Esophagus muscularis mucosa (tissue), 4 donors: ENCODE data around the gene MAGI2. TPM values are rescaled to one million over a fixed set of nuclear protein-coding genes. Genes with fewer than 3 reads are reported as not detected.

ENCODE experiments used
- DNase-seq: peaks from one replicate; pipeline ENCODE4 v3.0.0-alpha.2; 2017; ENCODE audit errors: extremely low spot score
- H3K27ac ChIP-seq, 4 donors: fragments of 200-600 bp; sonication (generic); replicated peaks in 1 of 4; 1 replicate in 3 of 4; 2 replicates in 1 of 4; pipeline ENCODE4 v1.5.1; 2016 to 2019; ENCODE audit warnings: mild to moderate bottlenecking in 1 of 4
- H3K27me3 ChIP-seq, 4 donors: fragments of 200-600 bp; sonication (generic); one replicate each; pipeline versions ENCODE4 v1.5.1 to v1.6.0; 2016 to 2019
- H3K36me3 ChIP-seq, 4 donors: fragments of 200-600 bp; sonication (generic); one replicate each; pipeline ENCODE4 v1.5.1; 2016 to 2019
- H3K4me1 ChIP-seq, 4 donors: fragments of 200-600 bp; sonication (generic); one replicate each; pipeline ENCODE4 v1.5.1; 2016 to 2019
- H3K4me3 ChIP-seq, 4 donors: fragments of 200-600 bp; sonication (generic); 1 replicate in 2 of 4; 2 replicates in 2 of 4; pipeline ENCODE4 v1.5.1; 2016 to 2019; ENCODE audit warnings: mild to moderate bottlenecking in 4 of 4, moderate library complexity in 1 of 4
- H3K9me3 ChIP-seq, 4 donors: fragments of 200-600 bp; sonication (generic); 1 replicate in 3 of 4; 2 replicates in 1 of 4; pipeline ENCODE4 v1.5.1; 2016 to 2019
- CTCF ChIP-seq, 3 experiments: fragments of 200-600 bp in 2 of 3; fragments of 450-650 bp in 1 of 3; sonication (generic) in 2 of 3; IDR thresholded peaks; one replicate each; pipeline ENCODE4 v1.5.1; 2017 to 2019; ENCODE audit warnings: antibody characterized with exemption in 3 of 3, mild to moderate bottlenecking in 2 of 3, moderate library complexity in 1 of 3
- EP300 ChIP-seq: sonication (generic); formaldehyde crosslinking; IDR thresholded peaks from one replicate; pipeline ENCODE4 v1.6.1; 2017; ENCODE audit warnings: antibody characterized with exemption
- POLR2A ChIP-seq: fragments of 450-650 bp; IDR thresholded peaks from one replicate; pipeline ENCODE4 v1.6.1; 2017; ENCODE audit warnings: antibody characterized with exemption, moderate library complexity, mild to moderate bottlenecking, low read depth
- POLR2AphosphoS5 ChIP-seq, 2 donors: sonication (generic); formaldehyde crosslinking; IDR thresholded peaks; one replicate each; pipeline ENCODE4 v1.6.1; 2017; ENCODE audit warnings: antibody characterized with exemption in 2 of 2
- WGBS: methylation state at CpG from one replicate; pipeline ENCODE4 v1.1.5; 2018; 5-methylcytosine and 5-hydroxymethylcytosine counted together
- intact Hi-C: fragments of 100-400 bp; cut with DNase I; formaldehyde crosslinking; loops from one replicate; pipeline ENCODE4 v1.15.1; 2023
- total RNA-seq, 4 donors: library from RNA; depleted of rRNA; stranded (reverse); fragments of >200 nt; gene quantifications; one replicate each; pipeline versions ENCODE4 v1.1.0 to v1.2.1, GENCODE V29; 2016

The MAGI2 gene
- total RNA-seq, 4 donors from 2014 or later: 14.4 to 22.3 (median 21.2) TPM

GRCh38 chr7:78399033-78399769 is 1054.3 kb downstream of the MAGI2 start:
- WGBS: 88% methylated on average over 4 of the region's 4 CpGs
- H3K9me3 ChIP-seq: no peaks in the 10 kb centered on the region
- H3K27me3 ChIP-seq: no peaks in the 10 kb centered on the region
- no peak for DNase-seq
- peaks cover 0 to 7% (median 1%) of the 10 kb centered on the region in 4 donors for H3K4me1 ChIP-seq
- no peak overlapping the region for H3K4me3 ChIP-seq
- no peak for TF ChIP-seq EP300
- no peak for TF ChIP-seq POLR2A
- no peak for TF ChIP-seq POLR2AphosphoS5 (IDR thresholded peaks at IDR 0.05)
- TF ChIP-seq CTCF (IDR thresholded peaks at IDR 0.05): no peak
- intact Hi-C loops: no loop called here
- no peak overlapping the region for H3K27ac ChIP-seq
- H3K36me3 ChIP-seq: no peaks in the 10 kb centered on the region

- Histone ChIP-seq H3K36me3 (no peaks in the 10 kb centered on the region), H3K4me1 (peaks cover 0 to 7% (median 1%) of the 10 kb centered on the region in 4 donors), H3K4me3 (no peak overlapping the region), H3K9me3 (no peaks in the 10 kb centered on the region), H3K27me3 (no peaks in the 10 kb centered on the region), H3K27ac (no peak overlapping the region)
- intact Hi-C loops: no loop called here
- TF ChIP-seq POLR2AphosphoS5 (IDR thresholded peaks at IDR 0.05): no peak
- TF ChIP-seq POLR2A: no peak
- no peak for TF ChIP-seq CTCF (IDR thresholded peaks at IDR 0.05)
- no peak for TF ChIP-seq EP300
- DNase-seq: no peak
- 81% methylated on average over 2 of the region's 2 CpGs for WGBS
Measured at GRCh38 chr7:78398576-78398975, 1054.9 kb downstream of the MAGI2 start.

GRCh38 chr7:78398081-78398480 is 1055.4 kb downstream of the MAGI2 start:
- intact Hi-C loops: no loop called here
- DNase-seq: no peak
- Histone ChIP-seq H3K36me3 (no peaks in the 10 kb centered on the region), H3K27me3 (no peaks in the 10 kb centered on the region), H3K27ac (no peak overlapping the region), H3K4me1 (peaks cover 0 to 7% (median 1%) of the 10 kb centered on the region in 4 donors), H3K4me3 (no peak overlapping the region), H3K9me3 (no peaks in the 10 kb centered on the region)
- WGBS: 87% methylated on average over 5 of the region's 5 CpGs
- TF ChIP-seq EP300: no peak
- no peak for TF ChIP-seq POLR2AphosphoS5 (IDR thresholded peaks at IDR 0.05)

GRCh38 chr7:78396210-78396609 is 1057.3 kb downstream of the MAGI2 start:
- 76% methylated on average over 3 of the region's 3 CpGs for WGBS
- Histone ChIP-seq H3K9me3 (no peaks in the 10 kb centered on the region), H3K27ac (no peak overlapping the region), H3K36me3 (no peaks in the 10 kb centered on the region), H3K4me3 (no peak overlapping the region), H3K27me3 (no peaks in the 10 kb centered on the region), H3K4me1 (peaks cover 0 to 7% (median 1%) of the 10 kb centered on the region in 4 donors)
- DNase-seq: no peak
- TF ChIP-seq CTCF (IDR thresholded peaks at IDR 0.05) (no peak), POLR2AphosphoS5 (IDR thresholded peaks at IDR 0.05) (no peak), EP300 (no peak), POLR2A (no peak)
- intact Hi-C loops: no loop called here

GRCh38 chr7:78395298-78396036 is 1058.0 kb downstream of the MAGI2 start:
- Histone ChIP-seq H3K4me3 (no peak overlapping the region), H3K27me3 (no peaks in the 10 kb centered on the region), H3K36me3 (no peaks in the 10 kb centered on the region), H3K9me3 (no peaks in the 10 kb centered on the region), H3K4me1 (peaks cover 0 to 7% (median 1%) of the 10 kb centered on the region in 4 donors), H3K27ac (no peak overlapping the region)
- intact Hi-C loops: no loop called here
- TF ChIP-seq POLR2A: no peak
- TF ChIP-seq EP300: no peak
- TF ChIP-seq POLR2AphosphoS5 (IDR thresholded peaks at IDR 0.05): no peak
- no peak for TF ChIP-seq CTCF (IDR thresholded peaks at IDR 0.05)
- DNase-seq: no peak
- 94% methylated on average over 2 of the region's 2 CpGs for WGBS
